NCI-H524 (cell line): ENCODE measurements around the gene OR8B3.
A peak's percentile ranks its signal among the peaks of the same experiment; 100 is the strongest.
"Not testable (repeated sequence)": the region's sequence is repeated elsewhere in the genome, so short reads cannot be mapped to it uniquely, and the experiment has no call there.

Source experiments
- DNase-seq, 2 experiments: peaks; one replicate each; lab custom pipeline; 2025; lab: John Stamatoyannopoulos, UW

Gene OR8B3, protein sequence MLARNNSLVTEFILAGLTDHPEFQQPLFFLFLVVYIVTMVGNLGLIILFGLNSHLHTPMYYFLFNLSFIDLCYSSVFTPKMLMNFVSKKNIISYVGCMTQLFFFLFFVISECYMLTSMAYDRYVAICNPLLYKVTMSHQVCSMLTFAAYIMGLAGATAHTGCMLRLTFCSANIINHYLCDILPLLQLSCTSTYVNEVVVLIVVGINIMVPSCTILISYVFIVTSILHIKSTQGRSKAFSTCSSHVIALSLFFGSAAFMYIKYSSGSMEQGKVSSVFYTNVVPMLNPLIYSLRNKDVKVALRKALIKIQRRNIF

DNA sequence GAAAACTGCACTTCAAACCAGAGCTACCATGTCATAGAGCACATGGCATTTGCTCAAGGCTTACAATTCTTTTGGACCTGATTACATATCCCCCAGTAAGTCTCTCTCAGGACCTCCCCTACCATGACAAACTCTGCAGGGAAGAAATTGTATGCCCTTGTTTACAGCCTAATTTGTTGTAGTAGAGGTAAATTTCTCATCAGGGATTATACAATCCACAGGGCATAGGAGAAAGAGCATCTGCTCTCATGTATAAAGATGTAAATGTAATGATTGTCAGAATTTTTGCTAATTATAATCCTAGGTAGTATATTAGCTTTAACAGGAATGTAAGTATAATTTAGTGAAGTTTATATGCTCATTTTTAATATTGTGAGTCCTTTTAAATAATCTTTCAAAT, at the start of gene OR8B3:
Gene OR8B3, minus strand, starts transcription at position 101 of the 400 bp plus-strand sequence. CDS start 1,673 bp downstream, outside the sequence.
- DNase-seq, result no peak

DNA sequence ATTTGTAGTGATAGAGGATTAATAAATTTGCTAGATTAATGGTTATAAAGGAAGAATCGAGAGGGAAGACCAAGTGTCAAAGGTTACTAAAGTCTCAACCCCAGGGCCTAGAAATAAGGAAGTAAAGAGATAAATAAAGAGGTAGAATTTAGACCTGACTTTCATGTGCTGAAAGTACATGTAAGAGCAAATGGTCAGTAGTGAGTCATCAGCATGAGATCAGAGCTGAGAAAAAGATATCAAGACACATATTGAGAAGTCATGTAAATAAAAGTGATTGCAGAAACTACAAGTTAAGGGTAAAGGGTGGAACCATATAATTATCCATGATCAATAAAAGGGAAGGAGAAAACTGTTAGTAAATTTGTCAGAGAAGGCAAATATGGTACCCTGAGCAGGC, 48.1 kb upstream of the OR8B3 start:
- no peak for DNase-seq

DNA sequence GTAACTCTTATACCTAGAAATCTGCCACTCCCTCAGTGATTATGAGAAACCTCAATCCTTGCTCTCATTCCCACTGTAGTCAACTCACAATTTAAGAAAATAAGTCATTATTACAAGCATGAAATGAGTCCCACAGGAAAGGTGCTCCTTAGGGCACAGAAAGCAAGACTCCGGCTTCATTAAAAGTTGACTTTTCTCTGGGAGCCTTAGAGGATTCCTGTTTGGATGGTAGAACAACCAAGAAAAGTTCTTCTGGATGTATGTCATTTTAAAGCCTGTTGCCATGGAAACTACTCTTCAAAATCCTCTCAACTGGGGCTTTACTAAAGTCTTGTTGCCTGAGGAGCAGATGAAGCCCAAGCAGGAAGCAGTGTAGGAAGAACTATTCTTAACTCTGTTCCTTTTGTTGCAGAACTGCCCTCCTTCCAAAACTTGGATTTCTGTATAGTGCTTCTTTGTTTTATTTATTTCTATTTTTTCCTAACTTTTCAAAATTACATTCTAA, 46.9 kb upstream of the OR8B3 start, which contains the start of gene OR8B8:
Gene OR8B8, minus strand, starts transcription at position 51 of the 505 bp plus-strand sequence. CDS start 4,611 bp downstream, outside the sequence.
- peak in 1 of 2 experiments; percentile 18 for DNase-seq

DNA sequence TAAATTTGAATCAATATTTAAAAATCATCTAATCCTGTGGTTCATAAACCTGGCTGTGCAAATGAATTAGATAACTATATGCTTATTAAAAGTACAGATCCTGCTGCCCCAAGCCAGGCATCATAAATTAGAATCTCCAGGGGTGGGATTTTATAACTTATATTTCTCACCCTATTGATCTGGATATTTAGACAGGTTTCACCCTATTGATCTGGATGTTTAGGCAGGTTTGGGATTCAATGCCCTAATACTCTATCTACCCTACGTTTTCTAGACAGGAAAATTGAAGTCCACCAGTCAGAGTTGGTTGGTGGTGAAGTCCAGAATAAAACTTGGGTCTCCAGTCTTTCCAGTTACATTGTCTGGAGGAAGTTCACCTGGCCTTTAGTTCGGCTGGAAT, 44.0 kb upstream of the OR8B3 start:
- no peak for DNase-seq

DNA sequence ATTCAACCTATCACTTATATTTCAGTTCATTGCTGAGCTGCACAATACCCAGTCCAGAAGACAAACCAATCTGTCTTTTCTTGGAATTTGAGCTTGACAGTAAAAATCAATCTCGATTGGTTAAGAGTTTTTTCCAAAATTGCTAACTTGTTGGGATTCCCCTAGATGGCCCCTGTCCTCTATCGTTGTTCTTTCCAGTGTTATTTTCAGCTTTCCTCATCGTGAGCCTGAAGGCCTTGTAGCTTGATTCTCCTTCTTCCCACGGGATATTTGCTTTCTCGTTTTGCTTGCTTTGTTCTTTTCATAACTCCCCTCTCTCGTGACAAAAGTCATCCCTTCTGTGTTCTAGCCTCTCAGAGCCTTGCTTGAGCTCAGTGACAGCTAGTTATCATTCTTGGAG, 43.6 kb upstream of the OR8B3 start:
- DNase-seq, result no peak

DNA sequence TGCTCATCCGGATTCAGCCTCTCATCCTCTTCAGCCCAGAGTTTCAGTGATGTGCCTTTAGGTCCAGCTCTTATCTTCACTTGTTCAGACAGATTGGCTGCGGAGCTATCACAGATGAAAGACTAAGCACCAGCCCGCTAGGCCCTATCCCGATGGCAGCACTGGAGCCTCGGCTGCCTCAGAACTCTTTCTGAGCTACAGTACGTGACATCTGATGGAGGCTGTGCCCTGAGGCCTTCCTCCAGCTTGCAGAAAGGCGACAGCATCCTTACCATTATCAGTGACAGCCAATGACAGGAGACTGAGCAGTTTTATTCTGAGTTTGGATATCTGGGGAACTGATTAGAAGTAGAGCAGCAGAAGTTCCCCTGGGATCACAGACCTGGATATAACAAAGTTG, 42.7 kb upstream of the OR8B3 start:
- no peak for DNase-seq

DNA sequence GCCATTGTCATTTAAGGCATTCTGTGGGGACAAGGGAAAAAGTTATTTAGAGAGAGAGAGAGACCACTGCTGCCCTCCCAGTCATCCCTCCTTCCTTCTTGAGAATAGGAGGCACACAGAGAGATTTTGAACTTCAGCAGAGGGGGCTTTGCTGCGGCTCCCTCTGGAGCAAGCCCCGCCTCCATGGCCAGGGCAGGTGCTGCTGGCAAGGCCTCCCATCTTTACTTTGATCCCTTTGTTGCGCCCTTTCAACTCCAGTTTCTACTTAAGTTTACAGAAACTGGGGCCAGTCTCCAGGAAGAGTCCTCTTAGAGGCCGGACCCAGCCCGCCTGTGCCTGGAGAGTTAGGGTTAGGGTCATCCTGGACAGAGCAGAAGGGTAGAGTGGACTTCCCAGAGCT, 42.3 kb upstream of the OR8B3 start:
- DNase-seq, result no peak

DNA sequence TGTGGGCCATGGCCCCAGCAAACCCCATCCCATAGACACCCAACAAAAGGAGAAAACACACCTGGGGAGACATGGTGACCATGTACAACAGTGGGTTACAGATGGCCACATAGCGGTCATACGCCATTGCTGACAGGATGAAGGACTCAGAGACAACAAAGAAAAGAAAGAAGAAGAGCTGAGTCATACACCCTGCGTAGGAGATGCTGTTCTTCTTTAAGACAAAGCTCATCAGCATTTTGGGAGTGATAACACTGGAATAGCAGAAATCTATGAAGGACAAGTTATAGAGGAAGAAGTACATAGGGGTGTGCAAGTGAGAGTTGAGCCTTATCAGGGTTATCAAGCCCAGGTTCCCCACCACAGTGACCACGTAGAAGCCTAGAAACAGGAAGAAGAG, 41.8 kb upstream of the OR8B3 start:
- DNase-seq, result no peak

DNA sequence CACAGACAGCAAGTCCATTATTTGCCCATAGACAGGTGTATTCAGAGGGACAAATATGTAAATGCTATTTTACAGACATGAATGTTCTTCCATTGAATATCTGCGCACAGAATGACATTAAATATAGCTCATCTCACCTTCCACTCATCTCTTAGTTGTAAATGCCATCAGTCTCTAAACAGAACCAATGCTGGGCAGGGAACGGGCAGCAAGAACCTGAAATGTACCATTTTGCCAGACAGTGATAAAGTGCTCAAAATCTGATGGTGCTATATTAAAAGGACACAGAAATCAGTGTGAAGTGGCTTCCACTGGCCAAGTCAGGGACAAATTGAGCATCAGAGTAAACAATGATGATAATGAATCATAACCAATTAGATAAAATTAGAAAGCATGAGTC, 35.9 kb upstream of the OR8B3 start:
- no peak for DNase-seq

DNA sequence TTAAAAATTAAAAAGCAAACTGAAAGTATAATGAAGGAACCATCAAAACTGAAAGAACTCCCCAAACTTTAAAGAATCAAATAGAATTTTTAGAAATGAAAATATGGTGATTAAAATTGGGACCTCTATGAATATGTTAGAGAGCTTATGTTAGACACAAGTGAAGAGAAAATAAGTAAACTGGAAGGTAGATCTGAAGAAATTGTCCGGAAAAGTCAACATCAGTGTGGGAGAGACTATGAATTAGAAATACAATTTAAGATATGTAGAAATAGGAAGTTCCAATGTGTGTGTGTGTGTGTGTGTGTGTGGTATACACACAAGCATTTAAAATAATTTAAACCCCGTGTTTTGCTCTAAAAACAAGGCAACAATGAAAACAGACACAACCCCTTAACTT, 30.8 kb upstream of the OR8B3 start:
- no peak for DNase-seq

DNA sequence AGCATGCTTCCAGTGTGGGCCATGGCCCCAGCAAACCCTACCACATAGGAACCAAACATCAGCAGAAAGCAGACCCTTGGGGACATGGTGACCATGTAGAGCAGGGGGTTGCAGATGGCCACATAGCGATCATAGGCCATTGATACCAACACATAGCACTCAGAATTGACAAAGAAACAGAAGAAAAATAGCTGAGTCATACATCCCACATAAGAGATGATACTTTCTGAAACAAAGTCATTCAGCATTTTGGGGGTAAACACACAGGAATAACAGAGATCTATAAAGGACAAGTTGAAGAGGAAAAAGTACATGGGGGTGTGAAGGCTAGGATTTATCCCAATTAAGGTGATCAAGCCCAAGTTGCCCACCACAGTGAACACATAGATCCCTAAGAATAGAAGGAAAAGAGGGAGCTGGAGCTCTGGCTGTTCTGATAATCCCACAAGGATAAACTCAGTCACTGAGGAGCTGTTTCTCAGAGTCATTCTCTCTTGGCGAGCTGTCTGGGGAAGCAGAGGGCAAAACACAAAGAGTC, 25.6 kb upstream of the OR8B3 start, which contains the start of gene OR8B4:
Gene OR8B4, minus strand, starts transcription at position 488 of the 538 bp plus-strand sequence. Its CDS starts 0 bp downstream, at position 488.
- DNase-seq, result no peak

DNA sequence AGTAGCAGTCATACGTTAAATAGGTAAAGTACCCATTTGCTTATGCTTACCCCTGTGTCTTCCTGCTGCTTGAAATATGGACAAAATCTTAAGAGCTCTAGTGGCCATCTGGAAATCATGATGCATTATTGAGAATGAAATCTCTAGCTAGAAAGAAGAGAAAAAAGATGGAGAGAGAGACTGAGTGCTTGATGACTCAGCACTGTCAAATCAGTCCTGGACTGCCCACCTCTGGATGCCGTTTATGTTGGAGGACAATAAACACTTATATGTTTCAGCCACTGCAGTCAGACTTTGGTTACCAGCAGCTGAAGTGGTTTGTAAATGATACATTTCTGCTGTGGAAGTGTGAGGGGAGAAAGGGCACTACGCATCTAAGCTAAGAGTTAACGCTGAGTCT, 22.2 kb upstream of the OR8B3 start:
- peak in 1 of 2 experiments; percentile 31 for DNase-seq

DNA sequence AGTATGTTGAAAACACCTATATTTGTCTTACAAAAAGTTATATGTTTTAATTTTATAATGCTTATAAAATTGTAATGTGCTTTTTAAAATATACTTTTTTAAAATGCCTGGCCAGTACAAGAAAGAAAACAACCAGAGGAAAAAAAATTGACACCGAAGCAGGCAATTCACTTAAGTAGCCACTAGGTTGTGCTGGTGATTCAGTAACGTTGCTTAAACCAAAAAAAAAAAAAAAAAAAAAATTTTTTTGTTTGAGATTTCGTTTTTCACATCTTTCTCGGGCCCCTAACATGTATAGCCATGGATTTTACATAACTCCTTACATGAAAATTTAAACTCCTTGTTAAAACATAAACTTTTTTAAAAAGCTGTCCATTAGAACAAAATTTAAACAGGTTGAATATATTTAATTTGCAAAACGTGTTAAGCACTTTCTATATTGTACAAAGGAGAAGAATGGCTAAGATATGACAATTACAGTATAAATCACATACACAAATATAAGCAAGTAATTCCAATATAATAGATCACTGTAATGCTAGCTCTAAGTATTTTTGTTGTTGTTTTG, 16.6 kb upstream of the OR8B3 start:
- DNase-seq, result peak in 1 of 2 experiments; percentile 42

DNA sequence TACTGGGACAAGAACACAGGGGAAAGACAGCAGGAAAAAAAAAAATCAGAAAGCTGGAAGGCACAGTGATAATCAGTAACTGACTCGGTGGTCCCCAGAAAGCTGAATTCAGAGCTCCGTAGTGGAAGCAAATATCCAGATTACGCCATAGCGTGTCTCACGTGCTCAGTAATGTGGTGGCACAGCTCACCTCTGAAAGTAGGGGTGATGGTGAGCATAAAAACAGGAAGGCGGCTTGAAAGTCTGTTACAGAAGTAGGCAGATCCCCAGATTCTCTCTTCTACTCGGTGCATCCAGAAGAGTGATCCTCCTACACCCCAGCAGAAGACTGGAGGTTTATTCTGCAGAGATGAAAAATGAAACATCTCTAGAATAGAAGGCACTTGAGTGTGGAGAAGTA, 11.1 kb upstream of the OR8B3 start:
- DNase-seq, result no peak

DNA sequence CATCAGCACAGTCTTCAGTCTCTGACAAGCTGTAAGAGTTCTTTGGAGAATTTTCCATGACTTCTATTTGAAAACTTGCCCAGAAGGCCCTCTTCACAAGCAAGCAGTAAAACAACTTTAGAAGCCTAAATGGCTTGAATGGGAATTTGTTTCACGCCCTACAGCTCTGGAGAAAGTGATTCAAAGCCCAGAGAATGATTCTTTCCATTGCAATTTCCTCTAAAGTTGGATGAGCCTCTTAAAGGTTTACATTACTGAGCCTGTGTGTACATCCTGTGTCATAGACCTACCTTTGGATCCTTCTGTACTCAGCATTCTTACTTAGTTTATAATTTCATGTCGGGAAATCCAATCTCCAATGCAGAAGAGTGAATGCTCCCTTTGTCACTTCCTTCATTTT, 6.8 kb upstream of the OR8B3 start:
- DNase-seq, result no peak

DNA sequence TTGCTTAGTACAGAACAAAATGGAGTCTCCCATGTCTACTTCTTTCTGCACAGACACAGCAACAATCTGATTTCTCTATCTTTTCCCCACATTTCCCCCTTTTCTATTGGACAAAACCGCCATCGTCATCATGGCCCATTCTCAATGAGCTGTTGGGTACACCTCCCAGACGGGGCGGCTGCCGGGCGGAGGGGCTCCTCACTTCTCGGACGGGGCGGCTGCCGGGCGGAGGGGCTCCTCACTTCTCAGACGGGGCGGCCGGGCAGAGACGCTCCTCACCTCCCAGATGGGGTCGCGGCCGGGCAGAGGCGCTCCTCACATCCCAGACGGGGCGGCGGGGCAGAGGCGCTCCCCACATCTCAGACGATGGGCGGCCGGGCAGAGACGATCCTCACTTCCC, 4.4 kb upstream of the OR8B3 start:
- DNase-seq, result not testable (repeated sequence)

DNA sequence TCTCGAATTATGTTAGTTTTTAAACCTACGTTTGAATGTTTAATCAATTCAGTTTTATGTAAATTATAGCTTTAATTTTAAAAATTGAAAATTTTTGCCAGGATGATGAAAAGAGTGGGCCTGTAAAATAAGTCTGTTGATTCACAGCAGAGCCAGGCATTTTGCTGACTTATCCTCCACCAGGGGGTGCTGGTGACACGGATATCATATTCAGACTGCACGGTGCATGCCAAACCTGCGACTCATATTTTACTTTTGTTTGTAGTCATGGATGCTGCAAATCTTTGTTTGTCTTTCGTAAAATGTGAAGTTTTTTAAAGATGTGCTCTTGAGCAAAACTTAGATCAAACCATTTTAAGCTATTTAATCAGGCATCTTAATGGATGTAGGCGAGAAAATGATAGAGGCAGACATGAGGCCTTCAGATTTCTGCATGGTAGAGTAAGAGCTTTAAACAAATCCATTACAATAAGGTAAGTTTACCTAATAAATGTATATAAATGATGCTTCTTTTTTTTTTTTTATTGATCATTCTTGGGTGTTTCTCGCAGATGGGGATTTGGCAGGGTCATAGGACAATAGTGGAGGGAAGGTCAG, 3.6 kb upstream of the OR8B3 start:
- peak; percentile 15 to 48 for DNase-seq

DNA sequence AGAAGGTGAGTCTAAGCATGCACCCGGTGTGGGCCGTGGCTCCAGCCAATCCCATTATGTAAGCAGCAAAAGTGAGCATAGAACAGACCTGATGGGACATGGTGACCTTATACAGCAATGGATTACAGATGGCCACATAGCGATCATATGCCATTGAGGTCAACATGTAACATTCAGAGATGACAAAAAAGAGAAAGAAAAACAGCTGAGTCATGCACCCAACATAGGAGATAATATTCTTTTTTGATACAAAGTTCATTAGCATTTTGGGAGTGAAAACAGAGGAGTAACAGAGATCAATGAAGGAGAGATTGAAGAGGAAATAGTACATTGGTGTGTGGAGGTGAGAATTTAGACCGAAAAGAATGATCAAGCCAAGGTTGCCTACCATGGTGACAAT, 2.0 kb downstream of the OR8B3 start:
- DNase-seq, result not testable (repeated sequence)

DNA sequence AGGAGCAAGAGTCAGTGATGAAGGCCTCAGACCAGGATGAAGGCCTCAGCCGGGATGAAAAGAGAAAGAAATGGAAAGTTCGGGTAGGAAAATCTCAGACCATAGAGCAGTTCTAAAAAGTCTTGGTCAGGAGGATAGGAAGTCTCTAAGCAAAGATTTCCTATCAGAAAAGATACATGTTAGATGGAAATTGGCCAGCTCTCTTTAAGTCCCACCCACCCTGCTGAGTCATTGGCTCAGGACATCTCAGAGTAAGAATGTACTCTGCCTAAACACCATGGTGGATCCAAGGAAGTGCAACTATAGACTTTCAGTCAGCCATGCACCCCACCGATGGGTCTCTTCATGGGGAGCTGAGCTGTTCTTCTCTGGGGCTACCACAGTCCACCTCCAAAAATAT, 4.4 kb downstream of the OR8B3 start:
- no peak for DNase-seq

DNA sequence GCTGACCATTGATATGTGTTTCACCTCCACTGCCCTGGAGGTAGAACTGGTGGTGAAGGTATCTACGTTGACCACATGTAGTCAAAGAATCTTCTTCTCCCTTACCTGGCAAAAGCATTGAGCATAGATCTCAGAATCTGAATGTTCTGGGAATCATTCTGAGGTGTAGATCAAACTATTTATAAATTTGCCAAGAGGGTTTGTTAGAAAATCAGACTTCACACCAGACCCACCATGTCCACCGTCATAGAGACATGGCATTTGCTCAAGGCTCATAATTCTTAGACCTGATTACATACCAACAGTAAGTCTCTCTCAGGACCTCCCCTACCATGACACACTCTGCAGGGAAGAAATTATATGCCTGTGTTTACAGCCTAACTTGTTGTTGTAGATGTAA, 14.4 kb downstream of the OR8B3 start, which contains the start of gene OR8B2:
Gene OR8B2, minus strand, starts transcription at position 101 of the 400 bp plus-strand sequence. CDS start 1,156 bp downstream, outside the sequence.
- no peak for DNase-seq

DNA sequence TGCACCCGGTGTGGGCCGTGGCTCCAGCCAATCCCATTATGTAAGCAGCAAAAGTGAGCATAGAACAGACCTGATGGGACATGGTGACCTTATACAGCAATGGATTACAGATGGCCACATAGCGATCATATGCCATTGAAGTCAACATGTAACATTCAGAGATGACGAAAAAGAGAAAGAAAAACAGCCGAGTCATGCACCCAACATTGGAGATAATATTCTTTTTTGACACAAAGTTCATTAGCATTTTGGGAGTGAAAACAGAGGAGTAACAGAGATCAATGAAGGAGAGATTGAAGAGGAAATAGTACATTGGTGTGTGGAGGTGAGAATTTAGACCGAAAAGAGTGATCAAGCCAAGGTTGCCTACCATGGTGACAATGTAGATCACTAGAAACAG, 16.0 kb downstream of the OR8B3 start:
- not testable (repeated sequence) for DNase-seq

DNA sequence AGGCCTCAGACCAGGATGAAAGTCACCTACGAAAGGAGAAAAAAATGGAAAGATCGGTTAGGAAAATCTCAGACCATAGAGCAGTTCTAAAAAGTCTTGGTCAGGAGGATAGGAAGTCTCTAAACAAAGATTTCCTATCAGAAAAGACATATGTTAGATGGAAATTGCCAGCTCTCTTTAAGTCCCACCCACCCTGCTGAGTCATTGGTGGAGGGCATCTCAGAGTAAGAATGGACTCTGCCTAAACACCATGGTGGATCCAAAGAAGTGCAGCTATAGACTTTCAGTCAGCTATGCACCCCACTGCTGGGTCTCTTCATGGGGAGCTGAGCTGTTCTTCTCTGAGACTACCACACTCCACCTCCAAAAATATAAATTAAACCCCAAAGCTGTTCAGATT, 18.2 kb downstream of the OR8B3 start:
- DNase-seq, result no peak

DNA sequence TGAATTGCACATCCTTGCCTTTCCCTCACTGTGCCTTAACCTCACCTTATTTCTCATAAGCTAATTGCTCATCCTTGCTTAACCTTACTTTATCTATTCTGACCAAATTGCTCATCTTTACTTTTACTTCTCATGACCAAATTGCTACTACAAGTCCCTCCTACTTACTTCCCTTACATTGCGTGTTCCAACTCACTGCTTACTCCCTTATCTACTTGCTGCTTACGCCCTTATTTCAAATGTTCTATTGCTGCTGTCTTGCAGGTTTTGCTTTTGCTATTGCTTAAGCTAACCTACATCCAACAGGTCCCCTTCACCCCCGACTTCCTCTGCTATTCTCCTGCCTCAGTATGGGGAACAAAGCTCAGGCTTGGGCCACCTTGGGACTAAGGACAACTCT, 22.5 kb downstream of the OR8B3 start:
- no peak for DNase-seq
